HEK293 (cell line): ENCODE results near the gene TYROBP.

Experiments
- BCL11A ChIP-seq: fragments of 450-650 bp; formaldehyde crosslinking; IDR thresholded peaks from 2 replicates; pipeline ENCODE4 v1.5.1; 2016; ENCODE audit warnings: low read depth, missing biosample characterization, missing genetic modification characterization
- GLI2 ChIP-seq: fragments of 450-650 bp; formaldehyde crosslinking; IDR thresholded peaks from 2 replicates; pipeline ENCODE4; 2017; ENCODE audit warnings: missing biosample characterization, missing genetic modification characterization, low read depth, borderline replicate concordance
- GLI4 ChIP-seq: fragments of 450-650 bp; formaldehyde crosslinking; IDR thresholded peaks from 2 replicates; pipeline ENCODE4 v1.5.1; 2016; ENCODE audit warnings: missing biosample characterization, missing genetic modification characterization
- HOXC10 ChIP-seq: sonication (generic); formaldehyde crosslinking; IDR thresholded peaks from 2 replicates; pipeline ENCODE4 v1.8.1; 2023; ENCODE audit warnings: mild to moderate bottlenecking, missing genetic modification reagents
- KLF7 ChIP-seq: fragments of 450-650 bp; formaldehyde crosslinking; IDR thresholded peaks from 2 replicates; pipeline ENCODE4 v1.5.1; 2016; ENCODE audit warnings: missing biosample characterization, missing genetic modification characterization, borderline replicate concordance
- MEIS1 ChIP-seq: sonication (generic); formaldehyde crosslinking; IDR thresholded peaks from 2 replicates; pipeline ENCODE4 v1.8.1; 2022; ENCODE audit warnings: missing genetic modification reagents, mild to moderate bottlenecking, borderline replicate concordance
- PRDM1 ChIP-seq: fragments of 450-650 bp; formaldehyde crosslinking; IDR thresholded peaks from 2 replicates; pipeline ENCODE4; 2016; ENCODE audit warnings: missing biosample characterization, missing genetic modification characterization
- SALL2 ChIP-seq: fragments of 450-650 bp; formaldehyde crosslinking; IDR thresholded peaks from 2 replicates; pipeline ENCODE4 v1.5.0; 2017; ENCODE audit warnings: missing biosample characterization, mild to moderate bottlenecking, missing genetic modification characterization, borderline replicate concordance
- SP3 ChIP-seq: fragments of 450-650 bp; formaldehyde crosslinking; IDR thresholded peaks from 2 replicates; pipeline ENCODE4 v1.5.1; 2016; ENCODE audit warnings: missing biosample characterization, missing genetic modification characterization
- ZFHX2 ChIP-seq: fragments of 450-650 bp; formaldehyde crosslinking; conservative IDR thresholded peaks from 2 replicates; pipeline ENCODE4 v1.5.1; 2016; ENCODE audit warnings: missing biosample characterization, missing genetic modification characterization
- ZNF2 ChIP-seq: fragments of 450-650 bp; formaldehyde crosslinking; IDR thresholded peaks from 2 replicates; pipeline ENCODE4 v1.5.1; 2016; ENCODE audit warnings: missing biosample characterization, missing genetic modification characterization
- ZNF202 ChIP-seq: fragments of 450-650 bp; formaldehyde crosslinking; IDR thresholded peaks from 2 replicates; pipeline ENCODE4 v1.5.1; 2016; ENCODE audit warnings: missing biosample characterization, missing genetic modification characterization, borderline replicate concordance
- ZNF221 ChIP-seq: fragments of 450-650 bp; formaldehyde crosslinking; IDR thresholded peaks from 2 replicates; pipeline ENCODE4 v1.5.1; 2017; ENCODE audit warnings: missing biosample characterization, missing genetic modification characterization, borderline replicate concordance
- ZNF223 ChIP-seq: fragments of 450-650 bp; formaldehyde crosslinking; IDR thresholded peaks from 2 replicates; pipeline ENCODE4 v1.5.1; 2016; ENCODE audit warnings: missing biosample characterization, missing genetic modification characterization
- ZNF514 ChIP-seq: fragments of 450-650 bp; formaldehyde crosslinking; IDR thresholded peaks from 2 replicates; pipeline ENCODE4 v1.5.1; 2016; ENCODE audit warnings: missing biosample characterization, missing genetic modification characterization
- ZNF548 ChIP-seq: fragments of 450-650 bp; formaldehyde crosslinking; IDR thresholded peaks from 2 replicates; pipeline ENCODE4 v1.5.1; 2016; ENCODE audit warnings: missing biosample characterization, missing genetic modification characterization
- ZNF561 ChIP-seq: fragments of 450-650 bp; IDR thresholded peaks from 2 replicates; pipeline ENCODE4 v1.5.1; 2018; ENCODE audit warnings: missing biosample characterization, missing genetic modification characterization, borderline replicate concordance
- ZNF621 ChIP-seq: fragments of 450-650 bp; formaldehyde crosslinking; IDR thresholded peaks from 2 replicates; pipeline ENCODE4 v1.5.1; 2017; ENCODE audit warnings: missing biosample characterization, missing genetic modification characterization
- ZNF623 ChIP-seq: fragments of 450-650 bp; formaldehyde crosslinking; IDR thresholded peaks from 2 replicates; pipeline ENCODE4 v1.5.1; 2016; ENCODE audit warnings: missing biosample characterization, missing genetic modification characterization
- ZNF707 ChIP-seq: fragments of 450-650 bp; formaldehyde crosslinking; IDR thresholded peaks from 2 replicates; pipeline ENCODE4 v1.5.1; 2016; ENCODE audit warnings: missing biosample characterization, missing genetic modification characterization
- ZNF76 ChIP-seq: fragments of 450-650 bp; formaldehyde crosslinking; IDR thresholded peaks from 2 replicates; pipeline ENCODE4; 2016; ENCODE audit warnings: low read depth, missing biosample characterization, missing genetic modification characterization, borderline replicate concordance
- ZNF776 ChIP-seq: fragments of 450-650 bp; formaldehyde crosslinking; IDR thresholded peaks from 2 replicates; pipeline ENCODE4 v1.5.0; 2017; ENCODE audit warnings: missing biosample characterization, missing genetic modification characterization, borderline replicate concordance
- ZSCAN23 ChIP-seq: fragments of 450-650 bp; formaldehyde crosslinking; IDR thresholded peaks from 2 replicates; pipeline ENCODE4 v1.5.1; 2016; ENCODE audit warnings: missing biosample characterization, missing genetic modification characterization
- TF ChIP-seq, protein P1 (sequence below): fragments of 450-650 bp; formaldehyde crosslinking; IDR thresholded peaks from 2 replicates; pipeline ENCODE4 v1.5.1; 2017; ENCODE audit warnings: missing biosample characterization, mild to moderate bottlenecking, missing genetic modification characterization, moderate library complexity
- TF ChIP-seq, protein P2 (sequence below): fragments of 450-650 bp; formaldehyde crosslinking; IDR thresholded peaks from 2 replicates; pipeline ENCODE4 v1.5.1; 2016; ENCODE audit warnings: missing biosample characterization, missing genetic modification characterization
- TF ChIP-seq, protein P3 (sequence below): fragments of 450-650 bp; formaldehyde crosslinking; conservative IDR thresholded peaks from 2 replicates; pipeline ENCODE4 v1.5.1; 2016; ENCODE audit warnings: low read depth, missing biosample characterization, missing genetic modification characterization
- TF ChIP-seq, protein P4 (sequence below): fragments of 450-650 bp; formaldehyde crosslinking; IDR thresholded peaks from 2 replicates; pipeline ENCODE4 v1.5.1; 2016; ENCODE audit warnings: missing biosample characterization, missing genetic modification characterization, low read depth
- TF ChIP-seq, protein P5 (sequence below): fragments of 450-650 bp; IDR thresholded peaks from 2 replicates; pipeline ENCODE4 v1.5.1; 2018; ENCODE audit warnings: missing biosample characterization, missing genetic modification characterization

The TYROBP gene

DNA sequence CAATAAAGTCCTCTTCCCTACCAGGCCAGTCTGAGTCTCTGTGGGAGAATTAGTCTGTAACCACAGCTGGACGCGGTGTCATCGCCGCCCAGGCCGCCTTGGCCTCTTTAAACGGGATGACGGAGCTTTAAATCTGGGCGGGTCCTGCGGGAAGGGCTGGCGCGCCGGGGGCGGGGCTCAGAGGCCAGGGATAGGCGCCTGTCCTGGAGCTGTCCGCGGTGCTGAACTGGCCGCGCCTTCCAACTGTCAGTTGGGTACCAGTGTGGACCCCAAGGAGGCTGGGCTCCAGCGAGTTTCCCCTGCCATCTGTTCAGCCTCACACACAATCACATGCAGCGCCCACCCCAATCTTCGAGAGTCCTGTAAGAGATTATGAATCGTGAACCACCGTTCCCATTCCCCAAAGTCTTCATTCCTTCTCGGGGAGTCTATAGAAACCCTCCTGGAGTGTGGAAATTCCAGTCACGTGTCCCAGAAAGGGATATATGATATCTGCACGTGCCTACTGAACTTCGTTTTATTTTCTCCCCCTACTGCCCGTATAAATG, 28.3 kb downstream of the TYROBP start (continued):
- no peak for TF ChIP-seq ZSCAN23 (tag by site-specific recombination)
- TF ChIP-seq, protein P1, sequence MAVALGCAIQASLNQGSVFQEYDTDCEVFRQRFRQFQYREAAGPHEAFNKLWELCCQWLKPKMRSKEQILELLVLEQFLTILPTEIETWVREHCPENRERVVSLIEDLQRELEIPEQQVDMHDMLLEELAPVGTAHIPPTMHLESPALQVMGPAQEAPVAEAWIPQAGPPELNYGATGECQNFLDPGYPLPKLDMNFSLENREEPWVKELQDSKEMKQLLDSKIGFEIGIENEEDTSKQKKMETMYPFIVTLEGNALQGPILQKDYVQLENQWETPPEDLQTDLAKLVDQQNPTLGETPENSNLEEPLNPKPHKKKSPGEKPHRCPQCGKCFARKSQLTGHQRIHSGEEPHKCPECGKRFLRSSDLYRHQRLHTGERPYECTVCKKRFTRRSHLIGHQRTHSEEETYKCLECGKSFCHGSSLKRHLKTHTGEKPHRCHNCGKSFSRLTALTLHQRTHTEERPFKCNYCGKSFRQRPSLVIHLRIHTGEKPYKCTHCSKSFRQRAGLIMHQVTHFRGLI, result no peak; the same call in 1 of the 2 replicates
- no peak; the same call in 1 of the 2 replicates for TF ChIP-seq ZNF548 (tag by site-specific recombination)
- TF ChIP-seq ZNF514, result no peak
- TF ChIP-seq KLF7, result peak; percentile 90
- TF ChIP-seq ZNF76 (tag by site-specific recombination), result no peak; the same call in 1 of the 2 replicates
- TF ChIP-seq, protein P2, sequence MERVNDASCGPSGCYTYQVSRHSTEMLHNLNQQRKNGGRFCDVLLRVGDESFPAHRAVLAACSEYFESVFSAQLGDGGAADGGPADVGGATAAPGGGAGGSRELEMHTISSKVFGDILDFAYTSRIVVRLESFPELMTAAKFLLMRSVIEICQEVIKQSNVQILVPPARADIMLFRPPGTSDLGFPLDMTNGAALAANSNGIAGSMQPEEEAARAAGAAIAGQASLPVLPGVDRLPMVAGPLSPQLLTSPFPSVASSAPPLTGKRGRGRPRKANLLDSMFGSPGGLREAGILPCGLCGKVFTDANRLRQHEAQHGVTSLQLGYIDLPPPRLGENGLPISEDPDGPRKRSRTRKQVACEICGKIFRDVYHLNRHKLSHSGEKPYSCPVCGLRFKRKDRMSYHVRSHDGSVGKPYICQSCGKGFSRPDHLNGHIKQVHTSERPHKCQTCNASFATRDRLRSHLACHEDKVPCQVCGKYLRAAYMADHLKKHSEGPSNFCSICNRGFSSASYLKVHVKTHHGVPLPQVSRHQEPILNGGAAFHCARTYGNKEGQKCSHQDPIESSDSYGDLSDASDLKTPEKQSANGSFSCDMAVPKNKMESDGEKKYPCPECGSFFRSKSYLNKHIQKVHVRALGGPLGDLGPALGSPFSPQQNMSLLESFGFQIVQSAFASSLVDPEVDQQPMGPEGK (tag by site-specific recombination), result peak; percentile 87
- TF ChIP-seq ZNF707 (tag by site-specific recombination), result no peak
- no peak for TF ChIP-seq HOXC10 (CRISPR knock-in tag)
- TF ChIP-seq ZFHX2 (tag by site-specific recombination), result peak; percentile 41; the same call in 1 of the 2 replicates
- TF ChIP-seq ZNF623 (tag by site-specific recombination), result no peak; the same call in 1 of the 2 replicates
- no peak for TF ChIP-seq ZNF202
- peak; percentile 84 for TF ChIP-seq PRDM1 (tag by site-specific recombination)
- peak; percentile 94 for TF ChIP-seq SP3 (tag by site-specific recombination)
- TF ChIP-seq GLI4 (tag by site-specific recombination), result no peak
- TF ChIP-seq, protein P3, sequence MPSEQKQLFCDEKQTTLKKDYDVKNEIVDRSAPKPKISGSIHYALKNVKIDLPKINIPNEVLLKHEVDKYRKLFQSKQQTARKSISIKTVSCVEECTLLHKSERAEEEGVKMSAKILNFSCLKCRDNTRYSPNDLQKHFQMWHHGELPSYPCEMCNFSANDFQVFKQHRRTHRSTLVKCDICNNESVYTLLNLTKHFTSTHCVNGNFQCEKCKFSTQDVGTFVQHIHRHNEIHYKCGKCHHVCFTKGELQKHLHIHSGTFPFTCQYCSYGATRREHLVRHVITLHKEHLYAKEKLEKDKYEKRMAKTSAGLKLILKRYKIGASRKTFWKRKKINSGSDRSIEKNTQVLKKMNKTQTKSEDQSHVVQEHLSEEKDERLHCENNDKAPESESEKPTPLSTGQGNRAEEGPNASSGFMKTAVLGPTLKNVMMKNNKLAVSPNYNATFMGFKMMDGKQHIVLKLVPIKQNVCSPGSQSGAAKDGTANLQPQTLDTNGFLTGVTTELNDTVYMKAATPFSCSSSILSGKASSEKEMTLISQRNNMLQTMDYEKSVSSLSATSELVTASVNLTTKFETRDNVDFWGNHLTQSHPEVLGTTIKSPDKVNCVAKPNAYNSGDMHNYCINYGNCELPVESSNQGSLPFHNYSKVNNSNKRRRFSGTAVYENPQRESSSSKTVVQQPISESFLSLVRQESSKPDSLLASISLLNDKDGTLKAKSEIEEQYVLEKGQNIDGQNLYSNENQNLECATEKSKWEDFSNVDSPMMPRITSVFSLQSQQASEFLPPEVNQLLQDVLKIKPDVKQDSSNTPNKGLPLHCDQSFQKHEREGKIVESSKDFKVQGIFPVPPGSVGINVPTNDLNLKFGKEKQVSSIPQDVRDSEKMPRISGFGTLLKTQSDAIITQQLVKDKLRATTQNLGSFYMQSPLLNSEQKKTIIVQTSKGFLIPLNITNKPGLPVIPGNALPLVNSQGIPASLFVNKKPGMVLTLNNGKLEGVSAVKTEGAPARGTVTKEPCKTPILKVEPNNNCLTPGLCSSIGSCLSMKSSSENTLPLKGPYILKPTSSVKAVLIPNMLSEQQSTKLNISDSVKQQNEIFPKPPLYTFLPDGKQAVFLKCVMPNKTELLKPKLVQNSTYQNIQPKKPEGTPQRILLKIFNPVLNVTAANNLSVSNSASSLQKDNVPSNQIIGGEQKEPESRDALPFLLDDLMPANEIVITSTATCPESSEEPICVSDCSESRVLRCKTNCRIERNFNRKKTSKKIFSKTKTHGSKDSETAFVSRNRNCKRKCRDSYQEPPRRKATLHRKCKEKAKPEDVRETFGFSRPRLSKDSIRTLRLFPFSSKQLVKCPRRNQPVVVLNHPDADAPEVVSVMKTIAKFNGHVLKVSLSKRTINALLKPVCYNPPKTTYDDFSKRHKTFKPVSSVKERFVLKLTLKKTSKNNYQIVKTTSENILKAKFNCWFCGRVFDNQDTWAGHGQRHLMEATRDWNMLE (tag by site-specific recombination), result no peak
- peak; percentile 100 for TF ChIP-seq ZNF561 (tag by site-specific recombination)
- TF ChIP-seq GLI2, result no peak
- no peak for TF ChIP-seq SALL2 (tag by site-specific recombination)
- no peak for TF ChIP-seq BCL11A
- TF ChIP-seq ZNF776, result no peak
- TF ChIP-seq, protein P4, sequence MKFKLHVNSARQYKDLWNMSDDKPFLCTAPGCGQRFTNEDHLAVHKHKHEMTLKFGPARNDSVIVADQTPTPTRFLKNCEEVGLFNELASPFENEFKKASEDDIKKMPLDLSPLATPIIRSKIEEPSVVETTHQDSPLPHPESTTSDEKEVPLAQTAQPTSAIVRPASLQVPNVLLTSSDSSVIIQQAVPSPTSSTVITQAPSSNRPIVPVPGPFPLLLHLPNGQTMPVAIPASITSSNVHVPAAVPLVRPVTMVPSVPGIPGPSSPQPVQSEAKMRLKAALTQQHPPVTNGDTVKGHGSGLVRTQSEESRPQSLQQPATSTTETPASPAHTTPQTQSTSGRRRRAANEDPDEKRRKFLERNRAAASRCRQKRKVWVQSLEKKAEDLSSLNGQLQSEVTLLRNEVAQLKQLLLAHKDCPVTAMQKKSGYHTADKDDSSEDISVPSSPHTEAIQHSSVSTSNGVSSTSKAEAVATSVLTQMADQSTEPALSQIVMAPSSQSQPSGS (tag by site-specific recombination), result 0 out of 2 replicates have a peak, but pooled peaks have one; percentile 3
- TF ChIP-seq ZNF221 (tag by site-specific recombination), result no peak
- TF ChIP-seq, protein P5, sequence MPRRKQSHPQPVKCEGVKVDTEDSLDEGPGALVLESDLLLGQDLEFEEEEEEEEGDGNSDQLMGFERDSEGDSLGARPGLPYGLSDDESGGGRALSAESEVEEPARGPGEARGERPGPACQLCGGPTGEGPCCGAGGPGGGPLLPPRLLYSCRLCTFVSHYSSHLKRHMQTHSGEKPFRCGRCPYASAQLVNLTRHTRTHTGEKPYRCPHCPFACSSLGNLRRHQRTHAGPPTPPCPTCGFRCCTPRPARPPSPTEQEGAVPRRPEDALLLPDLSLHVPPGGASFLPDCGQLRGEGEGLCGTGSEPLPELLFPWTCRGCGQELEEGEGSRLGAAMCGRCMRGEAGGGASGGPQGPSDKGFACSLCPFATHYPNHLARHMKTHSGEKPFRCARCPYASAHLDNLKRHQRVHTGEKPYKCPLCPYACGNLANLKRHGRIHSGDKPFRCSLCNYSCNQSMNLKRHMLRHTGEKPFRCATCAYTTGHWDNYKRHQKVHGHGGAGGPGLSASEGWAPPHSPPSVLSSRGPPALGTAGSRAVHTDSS (tag by site-specific recombination), result no peak
- no peak for TF ChIP-seq MEIS1 (CRISPR knock-in tag)
- TF ChIP-seq ZNF2 (tag by site-specific recombination), result peak; percentile 84
- TF ChIP-seq ZNF223 (tag by site-specific recombination), result no peak
- no peak for TF ChIP-seq ZNF621 (tag by site-specific recombination)
